Stimulated activated CD4-positive, alpha-beta T cell treated with anti-CD3 and anti-CD28 coated beads, Interleukin-4, amount 100 ng/mL, for 48 hours (primary cell): ENCODE results near the gene CARD6.
A peak's percentile ranks its signal among the peaks of the same experiment; 100 is the strongest.
"Not testable (repeated sequence)": the region's sequence is repeated elsewhere in the genome, so short reads cannot be mapped to it uniquely, and the experiment has no call there.

Experiments
- DNase-seq, 2 donors: peaks; one replicate each; pipeline ENCODE4 v3.0.0-alpha.2; 2020; ENCODE audit warnings: low read depth in 2 of 2

The CARD6 gene

DNA sequence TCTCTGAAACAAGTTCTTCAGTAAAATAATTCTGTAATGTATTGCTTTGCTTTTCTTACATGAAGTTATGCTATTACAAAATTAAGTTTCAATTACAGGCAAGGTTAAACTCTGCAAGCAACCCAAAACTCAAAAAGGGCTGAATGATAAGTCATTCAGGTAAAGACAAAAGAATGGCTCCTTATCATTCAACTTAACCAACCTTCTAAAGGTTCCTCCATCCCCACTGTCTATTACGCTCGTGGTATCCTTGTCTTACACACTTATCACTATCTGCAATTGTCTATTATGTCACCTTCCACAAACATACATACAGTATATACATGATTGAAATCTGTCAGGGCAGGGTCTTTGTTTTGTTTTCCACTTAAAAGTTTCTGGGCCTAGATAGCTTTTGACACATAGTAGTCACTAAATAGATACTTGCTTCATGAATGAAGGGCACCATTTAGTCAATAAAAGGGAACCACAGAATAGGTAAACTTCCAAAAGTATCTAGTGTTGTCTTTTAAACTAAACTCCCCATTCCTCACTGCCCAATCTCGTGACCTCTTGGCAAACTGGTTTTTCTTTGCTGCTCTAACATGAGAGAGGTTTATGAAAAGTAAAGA is 13.0 kb upstream of the CARD6 start:
- no peak for DNase-seq

GRCh38 chr5:40828690-40829661 is 12.2 kb upstream of the CARD6 start:
- no peak for DNase-seq

DNA sequence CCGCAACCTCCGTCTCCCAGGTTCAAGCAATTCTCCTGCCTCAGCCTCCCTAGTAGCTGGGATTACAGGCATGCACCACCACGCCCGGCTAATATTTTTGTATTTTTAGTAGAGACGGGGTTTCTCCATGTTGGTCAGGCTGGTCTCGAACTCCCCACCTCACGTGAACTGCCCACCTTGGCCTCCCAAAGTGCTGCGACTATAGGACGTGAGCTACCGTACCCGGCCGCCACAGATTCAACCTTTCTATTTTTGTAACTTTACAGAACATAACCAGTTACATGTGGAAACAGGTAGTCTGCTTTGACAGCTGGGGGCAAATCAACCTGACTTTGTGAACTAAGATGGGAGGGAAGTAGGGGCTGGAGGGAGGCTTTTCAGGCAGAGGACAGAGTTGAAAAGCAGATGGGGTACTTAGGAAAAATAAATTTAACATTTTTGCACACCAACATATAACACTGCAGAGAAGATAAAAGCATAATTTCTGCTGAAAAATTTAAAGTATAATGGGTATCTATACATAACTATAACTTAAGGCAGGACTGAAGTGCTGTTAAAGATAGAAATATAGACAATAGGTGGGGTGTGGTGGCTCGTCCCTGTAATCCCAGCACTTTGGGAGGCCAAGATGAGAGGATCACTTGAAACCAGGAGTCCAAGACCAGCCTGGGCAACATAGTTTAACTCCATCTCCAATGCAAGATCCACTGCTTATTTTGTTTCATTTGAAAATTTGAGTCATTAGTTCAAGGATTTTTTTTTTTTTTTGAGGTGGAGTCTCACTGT is 11.2 kb upstream of the CARD6 start:
- DNase-seq, result no peak

DNA sequence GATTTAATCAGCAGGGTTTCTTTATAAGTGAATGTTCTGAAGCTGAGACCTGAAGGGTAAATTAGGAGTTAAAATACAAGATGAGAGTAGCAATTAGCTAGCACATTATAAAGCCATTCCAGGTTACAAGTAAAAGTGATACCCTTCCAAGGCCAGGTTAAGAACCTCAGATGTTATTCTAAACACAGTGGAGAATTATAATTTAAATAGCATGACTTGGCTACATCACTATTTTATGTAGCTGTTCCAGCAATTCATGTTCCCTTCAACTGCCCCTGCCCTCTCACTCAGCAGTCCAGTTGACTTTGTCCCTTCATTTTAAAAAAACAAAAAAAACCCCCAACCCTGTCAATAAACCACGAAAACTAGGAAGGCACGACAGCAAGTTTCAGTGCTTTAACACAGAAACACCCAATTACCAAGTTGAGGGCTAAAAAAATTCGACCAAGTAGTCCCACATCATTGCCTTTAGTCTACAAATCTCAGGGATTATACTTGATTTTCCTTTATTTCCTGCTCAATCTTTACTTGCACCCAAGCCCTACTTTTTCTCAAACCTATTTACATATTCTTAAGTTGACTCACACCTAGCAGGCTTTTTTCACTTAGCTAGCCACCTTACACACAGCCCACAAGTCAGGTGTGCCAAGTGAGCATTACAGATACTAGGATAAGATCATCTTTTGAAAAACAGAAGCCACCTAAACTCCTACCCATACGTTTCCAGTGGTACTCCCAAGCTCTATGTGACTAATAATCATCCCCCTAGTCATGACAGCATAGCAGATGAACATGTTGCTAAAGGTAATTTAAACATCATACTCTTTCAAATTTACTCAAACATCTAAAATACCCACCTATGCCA is 9.6 kb upstream of the CARD6 start:
- DNase-seq, result no peak

DNA sequence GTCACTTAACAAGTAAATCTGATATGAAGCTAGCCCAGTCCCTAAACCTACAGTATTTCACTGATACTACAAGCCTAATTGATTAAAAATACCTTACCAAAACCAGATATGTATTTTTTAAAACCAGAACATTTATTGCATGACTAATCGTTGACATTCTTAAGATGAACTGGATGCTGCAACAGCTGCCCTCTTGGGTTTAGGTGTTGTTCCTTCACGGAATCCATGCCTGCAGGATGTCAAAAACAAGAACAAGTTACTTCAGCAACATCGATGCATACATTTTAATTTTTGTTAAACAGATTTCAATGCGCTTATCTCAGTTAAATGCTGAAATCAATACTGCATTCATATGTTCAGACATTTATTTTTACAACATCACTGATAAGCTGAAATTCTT is 8.8 kb upstream of the CARD6 start:
- DNase-seq, result no peak

DNA sequence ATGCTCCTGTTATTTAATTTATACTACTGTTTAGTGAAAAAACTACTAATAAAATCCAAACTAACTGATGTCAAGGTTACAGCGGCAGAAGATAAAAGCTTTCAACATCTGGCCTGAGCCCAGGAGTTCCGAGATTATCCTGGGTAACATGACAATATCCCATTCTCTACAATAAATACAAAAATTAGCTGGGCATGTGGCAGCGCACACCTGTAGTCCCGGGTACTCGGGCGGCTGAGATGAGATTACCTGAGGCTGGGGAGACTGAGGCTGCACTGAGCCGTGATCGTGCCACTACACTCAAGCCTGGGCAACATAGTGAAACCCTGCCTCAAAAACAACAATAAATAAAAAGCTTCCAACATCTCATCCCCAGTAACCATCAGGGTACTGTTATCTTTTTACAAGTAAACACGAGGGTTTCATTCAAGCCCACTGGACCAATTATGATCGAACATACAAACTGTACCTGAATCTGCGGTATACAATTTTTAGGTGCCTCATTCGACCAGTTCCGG is 7.4 kb upstream of the CARD6 start:
- DNase-seq, result no peak

DNA sequence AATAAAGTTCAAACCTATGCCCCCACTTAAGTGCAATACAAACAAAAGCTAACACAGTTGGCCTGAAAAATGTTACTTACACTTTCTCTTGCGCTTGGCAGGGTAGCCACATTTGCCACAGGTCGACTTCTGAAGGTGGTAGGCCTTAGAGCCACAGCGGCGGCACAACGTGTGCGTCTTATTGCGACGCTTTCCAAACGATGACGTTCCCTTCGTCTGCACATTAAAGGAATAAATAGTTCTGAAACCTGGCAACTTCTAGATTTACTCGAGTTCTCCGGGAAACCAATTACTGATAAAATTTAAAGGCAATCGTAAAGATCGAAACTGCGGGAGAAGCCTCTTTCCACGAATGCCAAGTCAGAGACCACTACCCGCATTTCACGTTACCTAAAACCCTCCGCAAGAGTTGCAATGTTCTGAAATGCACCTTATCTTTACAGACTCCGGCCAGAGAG is 6.7 kb upstream of the CARD6 start:
- DNase-seq, result no peak

DNA sequence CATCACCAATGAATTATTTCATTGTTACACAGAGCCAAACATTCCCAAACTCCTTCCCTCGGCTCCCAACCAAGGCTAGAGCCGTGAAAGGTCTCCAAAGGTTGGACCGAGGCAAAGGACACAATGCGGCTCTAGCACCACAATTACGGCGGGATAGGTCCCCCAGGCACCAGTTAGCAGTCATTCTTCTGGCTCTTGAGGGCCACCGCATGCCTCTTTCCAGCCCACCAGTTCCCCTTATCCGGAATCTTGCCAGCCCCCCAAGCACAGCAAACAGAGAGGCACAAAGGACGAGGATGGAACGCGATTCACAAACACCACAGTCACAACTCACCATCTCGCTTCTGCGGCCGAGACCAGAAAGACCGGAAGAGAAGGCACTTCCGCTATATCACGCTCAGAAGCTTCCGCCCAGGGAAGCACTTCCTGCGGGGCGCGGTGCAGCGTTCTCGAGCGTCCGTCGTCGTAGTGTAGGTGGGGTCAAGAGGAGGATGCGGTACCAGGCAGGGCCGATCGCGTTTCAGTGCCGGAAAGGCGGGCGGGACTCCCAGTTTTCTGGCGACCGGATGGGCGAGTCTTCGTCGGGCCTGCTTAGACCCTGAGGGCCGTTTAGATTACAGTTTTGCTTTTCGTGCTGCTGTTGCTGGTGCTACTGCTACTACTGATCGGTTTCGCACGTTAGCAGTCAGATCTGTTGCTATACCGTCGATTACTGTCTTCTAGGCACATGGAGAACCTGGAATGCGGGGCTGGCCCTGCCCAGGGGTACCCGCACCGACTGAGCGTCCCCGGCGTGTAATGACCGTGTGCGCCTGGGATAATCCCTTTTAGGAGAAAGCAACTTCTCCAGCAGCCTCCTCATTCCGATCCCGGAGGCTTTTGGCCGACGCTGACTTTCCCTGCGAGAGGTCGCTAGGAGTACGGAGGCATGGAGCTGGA is 6.0 kb upstream of the CARD6 start, which contains the start of gene RPL37:
Gene RPL37, minus strand, starts transcription at position 374 of the 939 bp plus-strand sequence. Its CDS starts 37 bp downstream, at position 337.
- DNase-seq, result peak; percentile 79 to 89

DNA sequence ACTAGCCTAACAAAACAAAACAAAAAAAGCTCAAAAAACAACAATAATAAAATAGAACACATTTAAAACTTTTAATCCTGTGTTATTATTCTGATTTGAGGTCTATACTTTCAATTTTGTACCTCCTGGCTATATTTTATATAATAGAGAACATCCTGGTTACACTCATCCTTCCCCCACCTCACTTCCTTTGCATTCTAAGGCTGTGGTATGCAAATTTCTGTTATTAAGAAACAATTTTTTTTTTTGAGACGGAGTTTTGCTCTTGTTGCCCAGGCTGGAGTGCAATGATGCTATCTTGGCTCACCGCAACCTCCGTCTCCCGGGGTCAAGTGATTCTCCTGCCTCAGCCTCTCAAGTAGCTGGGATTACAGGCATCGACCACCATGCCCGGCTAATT is 3.1 kb upstream of the CARD6 start:
- no peak for DNase-seq

- DNase-seq, result no peak
These were observed 1.2 kb downstream of the CARD6 start for GRCh38 chr5:40842351-40842750.

GRCh38 chr5:40844565-40844964 is 3.4 kb downstream of the CARD6 start:
- DNase-seq, result no peak

- no peak for DNase-seq
These were observed 5.2 kb downstream of the CARD6 start for GRCh38 chr5:40846371-40846770.

- DNase-seq, result no peak
These were observed 6.4 kb downstream of the CARD6 start for GRCh38 chr5:40847525-40847924.

- DNase-seq, result no peak
These were observed 12.5 kb downstream of the CARD6 start for GRCh38 chr5:40853632-40854192.

DNA sequence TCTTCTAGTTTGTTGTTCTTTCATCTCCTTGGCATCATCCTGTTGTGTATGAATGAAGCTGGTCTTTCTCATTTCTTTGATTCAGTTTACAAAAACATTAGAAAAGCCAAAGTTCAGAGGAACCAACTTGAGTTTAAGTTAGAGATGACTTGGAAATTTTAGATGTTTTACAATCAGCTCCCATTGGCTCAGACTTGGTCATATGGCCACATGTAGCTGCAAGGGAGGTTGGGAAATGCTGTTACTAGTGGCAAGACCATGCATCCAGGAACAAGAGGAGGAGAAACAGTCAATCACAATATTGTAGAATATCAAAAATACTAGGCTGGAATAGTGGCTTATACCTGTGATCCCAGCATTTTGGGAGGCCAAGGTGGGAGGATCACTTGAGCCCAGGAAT is 19.5 kb downstream of the CARD6 start:
- DNase-seq, result no peak

DNA sequence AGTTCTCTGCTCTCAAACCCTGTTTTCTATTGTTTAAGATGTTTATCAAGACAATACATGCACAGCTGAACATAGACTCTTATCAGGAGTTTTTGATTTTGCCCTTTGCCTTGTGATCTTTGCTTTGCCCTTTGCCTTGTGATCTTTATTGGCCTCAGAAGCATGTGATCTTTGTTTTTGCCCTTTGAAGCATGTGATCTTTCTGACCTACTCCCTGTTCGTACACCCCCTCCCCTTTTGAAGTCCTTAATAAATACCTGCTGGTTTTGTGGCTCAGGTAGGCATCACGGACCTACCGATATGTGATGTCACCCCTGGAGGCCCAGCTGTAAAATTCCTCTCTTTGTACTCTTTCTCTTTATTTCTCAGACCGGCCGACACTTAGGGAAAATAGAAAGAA is 23.8 kb downstream of the CARD6 start:
- DNase-seq, result not testable (repeated sequence)

DNA sequence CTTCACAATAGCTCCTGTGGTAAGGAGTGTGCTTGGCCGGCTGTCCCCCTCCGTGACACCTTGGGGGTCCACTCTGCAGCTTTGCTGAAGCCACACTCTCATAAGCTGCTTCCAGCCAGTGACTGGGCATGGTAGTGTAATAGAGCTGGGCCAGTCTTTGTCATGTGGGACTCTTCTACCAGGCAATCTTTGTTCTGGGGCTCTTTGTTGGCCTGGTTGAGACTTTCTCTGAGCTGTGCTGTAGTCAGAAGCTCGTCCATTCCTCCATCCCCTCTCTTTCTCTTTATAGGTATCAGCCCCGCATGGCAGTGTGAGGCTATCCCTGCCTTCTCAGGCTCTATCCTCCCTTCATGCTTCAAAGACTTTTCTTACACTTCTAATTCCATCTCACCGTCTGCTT is 25.7 kb downstream of the CARD6 start:
- DNase-seq, result no peak

- no peak for DNase-seq
These were observed 28.2 kb downstream of the CARD6 start for GRCh38 chr5:40869384-40869783.

- DNase-seq, result no peak
These were observed 30.0 kb downstream of the CARD6 start for GRCh38 chr5:40871177-40871576.
